GM21786 (cell line): ENCODE measurements around the gene LMAN2L.

Experiments
- ATAC-seq: cut with Tn5 transposase; IDR thresholded peaks from one replicate; pipeline ENCODE4 v1.9.1; 2021; ENCODE audit not compliant: unreplicated experiment

LMAN2L gene

GRCh38 chr2:96661324-96661723, 78.5 kb downstream of the LMAN2L start:
- no peak for ATAC-seq

- ATAC-seq: no peak
These were observed 83.3 kb downstream of the LMAN2L start for GRCh38 chr2:96656540-96656939.
